NCI-H2196 treated with DMSO at 0.1 percent for 48 hours (cell line): ENCODE data around the gene RAD51C.
"Not testable (repeated sequence)": the region's sequence is repeated elsewhere in the genome, so short reads cannot be mapped to it uniquely, and the experiment has no call there.

Experiments used
- DNase-seq: peaks from one replicate; lab custom pipeline; 2025; ENCODE audit not compliant: unreplicated experiment; lab: John Stamatoyannopoulos, UW

Gene RAD51C

DNA sequence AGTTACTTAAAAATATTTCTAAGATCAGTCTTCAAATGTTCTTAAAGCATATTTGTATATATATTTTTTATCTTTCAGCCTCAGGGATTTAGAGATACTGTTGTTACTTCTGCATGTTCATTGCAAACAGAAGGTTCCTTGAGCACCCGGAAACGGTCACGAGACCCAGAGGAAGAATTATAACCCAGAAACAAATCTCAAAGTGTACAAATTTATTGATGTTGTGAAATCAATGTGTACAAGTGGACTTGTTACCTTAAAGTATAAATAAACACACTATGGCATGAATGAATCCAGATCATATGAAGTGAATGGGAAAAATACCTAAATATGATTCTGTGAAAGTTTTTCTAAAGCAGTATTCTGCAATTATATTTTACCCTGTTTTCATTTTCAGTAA is 41.6 kb downstream of the RAD51C start:
- no peak for DNase-seq

DNA sequence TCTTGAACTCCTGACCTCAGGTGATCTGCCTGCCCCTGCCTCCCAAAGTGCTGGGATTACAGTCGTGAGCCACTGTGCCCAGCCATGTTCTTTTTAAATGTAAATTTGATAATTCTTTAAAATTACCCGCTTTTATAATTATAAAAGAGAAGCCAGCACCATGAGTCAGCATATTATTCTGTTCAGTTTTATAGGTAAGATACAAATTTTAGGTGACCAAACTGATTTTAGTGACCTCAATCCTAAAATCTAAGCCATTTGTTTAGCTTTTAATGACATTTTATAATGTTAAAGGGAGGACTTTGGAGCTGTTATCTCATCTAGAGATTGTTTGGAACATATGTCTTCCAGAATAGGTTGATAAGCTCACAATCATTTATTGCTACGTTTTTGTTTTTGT is 42.4 kb downstream of the RAD51C start:
- DNase-seq = no peak

DNA sequence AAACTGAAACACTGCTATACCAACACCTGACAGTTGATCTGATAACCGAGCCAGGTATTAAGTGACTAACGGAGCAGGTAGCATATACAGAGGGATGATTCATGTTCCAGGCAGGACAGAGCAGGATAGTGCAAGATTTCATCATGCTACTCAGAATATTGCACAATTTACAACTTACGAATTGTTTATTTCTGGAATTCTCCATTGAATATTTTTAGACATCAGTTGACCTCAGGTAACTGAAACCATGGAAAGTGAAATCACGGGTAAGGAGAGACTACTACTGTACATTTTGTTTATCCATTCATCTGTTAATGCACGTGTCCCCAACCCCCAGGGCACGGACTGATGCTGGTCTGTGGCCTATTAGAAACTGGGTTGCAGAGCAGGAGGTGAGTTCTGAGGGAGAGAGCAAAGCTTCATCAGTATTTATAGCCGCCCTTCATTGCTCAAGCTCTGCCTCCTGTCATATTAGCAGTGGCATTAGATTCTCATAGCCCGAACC is 48.8 kb downstream of the RAD51C start:
- no peak for DNase-seq

DNA sequence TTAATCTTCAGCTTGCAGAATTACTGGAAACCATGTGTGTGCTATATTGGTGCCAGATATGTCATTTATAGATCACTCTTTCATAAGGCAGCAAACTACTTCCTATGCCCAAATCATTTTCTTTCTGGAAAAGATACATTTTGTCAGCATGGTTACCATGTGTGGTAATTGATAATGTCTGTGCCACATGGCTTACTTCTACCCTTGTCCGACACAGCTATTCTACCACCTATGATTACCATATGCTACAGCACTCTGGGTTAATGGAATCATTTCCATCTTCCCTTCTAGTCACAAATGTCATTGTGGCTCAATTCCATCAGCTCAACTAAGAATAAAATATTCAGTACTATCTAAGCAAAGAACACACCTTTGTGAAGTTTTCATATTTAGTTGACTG is 55.3 kb downstream of the RAD51C start:
- no peak for DNase-seq

DNA sequence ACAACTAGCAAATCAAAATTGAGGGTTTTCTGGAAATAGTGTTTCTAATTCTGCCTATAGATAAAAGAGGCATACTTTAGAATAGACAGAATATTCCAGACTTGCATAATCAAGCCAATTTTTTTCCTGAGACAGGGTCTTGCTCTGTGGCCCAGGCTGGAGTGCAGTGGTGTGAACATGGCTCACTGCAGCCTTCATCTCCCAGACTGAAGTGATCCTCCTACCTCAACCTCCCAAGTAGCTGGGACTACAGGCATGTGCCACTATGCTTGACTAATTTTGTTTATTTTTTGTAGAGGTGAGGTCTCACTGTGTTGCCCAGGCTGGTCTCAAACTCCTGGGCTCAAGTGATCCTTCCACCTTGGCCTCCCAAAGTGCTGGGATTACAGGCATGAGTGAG is 57.2 kb downstream of the RAD51C start:
- not testable (repeated sequence) for DNase-seq

DNA sequence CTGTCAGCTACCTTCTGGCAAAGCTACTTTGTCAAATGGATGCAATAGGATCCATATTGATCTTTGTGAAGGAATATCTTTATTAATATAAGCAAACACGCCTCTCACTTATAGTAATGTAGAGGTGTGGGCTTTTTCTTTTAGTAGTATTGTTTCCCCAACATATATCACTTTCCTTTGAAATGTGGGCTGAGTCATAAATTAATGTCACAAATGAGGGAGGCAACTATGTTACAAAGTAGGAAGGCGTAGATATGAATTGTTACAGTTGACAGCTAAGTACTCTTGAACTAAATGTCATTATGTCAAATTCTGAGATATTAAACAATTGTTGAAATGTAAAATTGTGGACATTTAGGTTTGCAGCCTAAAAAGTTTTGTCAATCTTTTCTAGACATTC is 60.6 kb downstream of the RAD51C start:
- no peak for DNase-seq

DNA sequence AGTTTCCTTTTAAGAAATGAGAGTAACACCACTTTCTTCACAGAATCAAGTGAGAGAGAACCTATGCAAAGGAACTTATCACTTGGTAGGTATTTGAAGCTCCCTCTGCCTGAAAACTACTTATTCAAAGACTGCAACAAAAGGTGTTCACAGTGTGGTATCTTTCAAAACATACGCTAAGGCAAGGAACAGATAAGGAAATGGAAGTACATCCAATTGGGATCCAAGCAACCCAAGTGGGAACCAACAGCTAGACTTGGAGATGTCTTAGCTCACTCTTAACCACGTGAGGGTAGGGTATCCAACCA is 62.8 kb downstream of the RAD51C start:
- no peak for DNase-seq

DNA sequence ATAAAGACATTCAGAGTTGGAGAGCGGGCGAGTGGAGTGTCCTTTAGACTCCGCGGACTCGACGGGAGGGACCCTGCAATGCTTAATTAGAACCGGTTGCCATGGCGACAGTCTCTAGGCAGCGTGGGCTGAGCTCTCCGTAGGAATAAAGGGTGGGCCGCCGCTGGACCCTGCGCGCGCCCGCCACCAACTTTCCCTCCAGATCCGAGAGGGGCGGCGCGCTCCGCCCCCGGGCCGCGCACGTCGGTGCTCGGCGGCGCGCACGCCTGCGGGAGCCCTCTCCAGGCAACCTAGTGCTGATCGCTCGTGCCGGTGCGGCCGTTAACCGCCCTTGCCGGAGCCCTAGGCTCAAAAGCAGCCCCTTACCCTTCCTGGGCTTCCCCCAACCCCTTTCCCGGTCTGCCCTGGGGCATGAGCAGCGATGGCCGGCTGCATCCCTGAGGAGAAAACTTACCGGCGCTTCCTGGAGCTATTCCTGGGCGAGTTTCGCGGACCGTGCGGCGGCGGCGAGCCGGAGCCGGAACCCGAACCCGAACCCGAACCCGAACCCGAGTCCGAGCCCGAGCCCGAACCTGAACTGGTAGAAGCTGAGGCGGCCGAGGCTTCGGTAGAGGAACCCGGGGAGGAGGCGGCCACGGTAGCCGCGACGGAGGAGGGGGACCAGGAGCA is 63.3 kb downstream of the RAD51C start, which contains the start of gene PPM1E:
PPM1E (plus strand) TSS at position 278 of the 669 bp plus-strand sequence.
- peak; percentile 72 for DNase-seq

DNA sequence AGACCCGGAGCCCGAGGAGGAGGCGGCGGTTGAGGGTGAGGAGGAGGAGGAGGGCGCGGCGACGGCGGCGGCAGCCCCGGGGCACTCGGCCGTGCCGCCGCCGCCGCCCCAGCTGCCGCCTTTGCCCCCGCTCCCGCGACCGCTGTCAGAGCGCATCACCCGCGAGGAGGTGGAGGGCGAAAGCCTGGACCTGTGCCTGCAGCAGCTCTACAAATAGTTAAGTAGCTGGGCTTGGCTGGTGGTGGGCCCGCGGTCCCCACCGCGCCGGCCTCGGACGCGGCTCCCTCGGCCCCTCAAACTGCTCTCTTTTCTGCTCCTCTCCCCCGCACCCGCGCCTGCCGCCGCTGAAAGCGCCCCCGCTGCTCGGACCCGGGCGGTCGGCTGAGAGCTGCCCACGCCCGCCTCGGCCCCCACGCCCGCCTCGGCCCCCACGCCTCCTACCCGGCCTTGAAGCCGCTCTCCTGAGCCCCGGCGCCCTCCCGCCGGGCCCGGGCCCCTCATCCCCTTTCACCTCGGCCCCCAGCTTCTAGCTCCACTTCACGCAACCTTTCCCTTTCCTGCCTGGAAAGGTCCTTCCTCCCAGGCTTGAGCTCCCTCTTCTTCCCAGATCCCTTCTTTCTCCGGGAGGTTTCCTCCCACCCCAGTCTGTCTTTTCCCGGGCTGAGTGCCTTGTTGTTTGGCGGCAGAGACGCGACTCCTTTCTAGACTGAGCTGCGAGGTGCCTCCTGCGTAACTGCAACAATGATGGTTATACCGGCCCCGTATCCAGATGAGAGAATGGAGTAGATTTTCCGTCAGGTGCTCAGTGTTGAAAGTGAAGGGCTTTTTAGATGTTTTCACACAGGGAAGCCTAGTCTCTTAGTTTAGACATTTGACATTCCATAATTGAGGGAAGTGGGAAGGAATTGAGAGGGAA is 64.1 kb downstream of the RAD51C start:
- no peak for DNase-seq

DNA sequence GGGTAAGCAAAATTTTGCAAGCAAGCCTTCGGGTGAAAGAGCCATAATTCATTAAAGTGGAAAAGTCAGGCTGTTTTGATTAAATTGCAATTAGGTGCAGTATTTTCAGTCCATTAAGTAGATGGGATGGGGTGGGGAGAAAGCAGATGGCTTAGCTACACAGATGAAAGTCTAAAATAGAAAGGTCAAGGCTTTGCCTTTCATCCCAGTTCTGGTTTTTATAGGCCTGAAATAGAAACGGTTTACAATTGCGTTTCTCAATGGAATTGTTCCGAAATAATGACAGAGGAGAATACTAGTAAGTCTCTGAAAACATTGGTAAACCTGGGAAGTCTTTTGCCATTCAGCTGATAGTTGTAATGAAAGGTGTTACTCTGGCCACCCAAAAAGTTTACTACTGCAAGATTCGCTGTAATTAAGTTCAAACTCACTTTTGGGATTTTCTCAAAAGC is 64.8 kb downstream of the RAD51C start:
- DNase-seq = no peak

DNA sequence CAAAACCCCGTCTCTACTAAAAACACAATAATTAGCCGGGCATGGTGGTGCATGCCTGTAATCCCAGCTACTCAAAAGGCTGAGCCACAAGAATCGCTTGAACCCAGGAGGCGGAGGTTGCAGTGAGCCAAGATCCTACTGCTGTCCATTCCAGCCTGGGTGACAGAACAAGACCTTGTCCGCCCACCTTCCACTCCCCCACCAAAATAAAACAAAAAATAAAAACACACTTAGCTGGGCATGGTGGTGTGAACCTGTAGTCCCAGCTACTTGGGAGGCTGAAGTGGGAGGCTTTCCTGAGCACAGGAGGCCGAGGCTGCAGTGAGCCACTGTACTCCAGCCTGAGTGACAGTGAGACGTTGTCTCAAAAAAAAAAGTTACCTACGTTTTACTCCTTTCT is 66.5 kb downstream of the RAD51C start:
- no peak for DNase-seq

DNA sequence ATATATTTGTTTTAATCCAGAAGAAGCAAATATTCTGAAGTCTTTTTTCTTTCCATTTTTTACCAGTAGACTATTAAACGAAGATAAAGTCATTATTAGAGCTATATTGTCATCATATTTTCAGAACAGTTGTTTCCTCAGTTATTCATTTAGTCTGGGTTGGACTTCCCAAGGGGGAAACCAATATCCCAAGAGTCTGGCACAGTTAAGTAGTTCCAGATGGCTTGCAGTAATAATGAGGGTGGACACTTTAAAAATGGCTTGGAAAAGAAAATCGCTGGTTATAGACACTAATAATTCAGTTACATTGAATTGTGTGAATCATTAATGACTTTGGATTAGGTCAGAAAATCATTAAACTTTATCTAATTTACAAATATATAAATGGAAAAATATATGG is 67.1 kb downstream of the RAD51C start:
- no peak for DNase-seq

DNA sequence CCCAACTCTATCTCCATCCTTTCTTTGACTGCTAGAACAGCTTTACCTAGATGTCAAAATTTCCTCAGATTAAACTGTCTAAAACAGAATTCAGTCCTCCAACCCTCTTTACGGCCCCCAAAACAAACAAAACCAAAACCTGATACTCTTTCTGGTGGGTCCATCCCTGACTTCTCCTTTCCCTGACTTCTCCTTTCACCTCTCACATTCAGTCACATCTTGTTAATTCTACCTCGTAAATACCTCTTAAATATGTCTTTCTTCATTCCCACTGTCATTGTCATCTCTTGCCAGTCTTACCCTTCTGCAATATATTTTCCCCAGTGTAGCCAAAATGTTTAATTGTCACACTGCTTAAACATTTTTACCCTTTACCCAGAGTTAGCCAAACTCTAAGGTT is 67.8 kb downstream of the RAD51C start:
- no peak for DNase-seq

DNA sequence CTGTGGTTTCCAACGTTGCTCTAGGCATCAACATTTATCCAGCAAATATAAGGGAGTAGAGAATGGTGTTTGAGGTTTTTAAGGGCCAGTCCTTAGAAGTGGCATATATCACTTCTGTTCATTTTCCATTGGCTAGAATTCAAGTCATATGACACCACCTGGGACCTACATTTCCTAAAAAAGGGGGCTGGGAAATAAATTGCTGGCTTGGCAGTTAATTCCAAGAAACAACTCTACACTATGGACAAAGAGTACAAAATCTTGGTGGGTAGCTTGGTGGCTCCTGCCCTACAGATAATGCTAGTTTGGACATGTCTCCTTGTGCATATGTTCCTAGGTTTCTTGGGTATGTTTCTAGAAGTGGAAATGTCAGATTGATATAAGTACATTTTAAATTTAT is 70.9 kb downstream of the RAD51C start:
- DNase-seq = no peak

DNA sequence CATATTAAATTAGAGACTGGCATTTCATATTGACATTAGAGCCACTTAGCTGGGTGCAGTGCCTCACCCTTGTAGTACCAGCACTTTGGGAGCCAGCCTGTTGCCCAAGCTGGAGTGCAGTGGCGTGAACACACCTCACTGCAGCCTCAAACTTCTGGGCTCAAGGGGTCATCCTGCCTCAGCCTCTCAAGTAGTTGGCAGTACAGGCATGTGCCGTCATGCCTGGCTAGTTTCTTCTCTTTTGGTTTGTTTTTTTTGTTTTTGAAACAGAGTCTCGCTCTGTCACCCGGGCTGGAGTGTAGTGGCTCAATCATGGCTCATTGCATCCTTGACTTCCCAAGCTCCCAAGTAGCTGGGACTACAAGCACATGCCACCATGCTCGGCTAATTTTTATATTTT is 72.0 kb downstream of the RAD51C start:
- DNase-seq = no peak

DNA sequence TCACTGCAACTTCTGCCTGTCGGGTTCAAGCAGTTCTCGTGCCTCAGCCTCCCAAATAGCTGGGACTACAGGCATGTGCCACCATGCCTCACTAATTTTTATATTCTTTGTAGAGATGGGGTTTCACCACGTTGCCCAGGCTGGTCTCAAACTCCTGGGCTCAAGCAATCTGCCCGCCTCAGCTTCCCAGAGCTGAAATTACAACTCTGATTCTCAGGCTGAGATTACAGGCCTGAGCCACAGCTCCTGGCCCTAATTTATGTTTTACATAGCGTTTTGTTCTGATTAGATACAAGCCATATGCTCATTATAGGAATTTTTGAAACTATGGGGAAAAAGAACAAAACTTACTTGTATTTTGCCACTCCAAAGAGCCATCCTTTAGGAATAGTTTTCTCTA is 86.1 kb downstream of the RAD51C start:
- not testable (repeated sequence) for DNase-seq

DNA sequence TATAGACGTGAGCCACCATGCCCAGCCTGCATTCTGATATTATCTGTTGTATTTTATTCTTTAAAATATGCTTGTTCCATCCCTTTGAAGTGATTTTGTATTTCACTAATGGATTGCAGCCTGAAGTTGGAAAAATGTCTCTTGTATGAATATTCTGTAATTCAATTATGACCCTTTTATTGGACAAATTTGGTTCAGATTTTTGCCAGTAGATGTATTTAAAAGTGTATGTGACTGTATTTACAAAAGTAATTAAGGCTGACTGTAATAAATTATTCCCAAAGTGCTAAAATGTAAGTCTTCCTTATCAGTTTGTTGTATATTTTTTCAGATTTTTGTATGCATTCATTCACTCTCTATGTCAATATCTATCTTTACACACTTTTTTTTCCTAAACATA is 87.0 kb downstream of the RAD51C start:
- DNase-seq = no peak

DNA sequence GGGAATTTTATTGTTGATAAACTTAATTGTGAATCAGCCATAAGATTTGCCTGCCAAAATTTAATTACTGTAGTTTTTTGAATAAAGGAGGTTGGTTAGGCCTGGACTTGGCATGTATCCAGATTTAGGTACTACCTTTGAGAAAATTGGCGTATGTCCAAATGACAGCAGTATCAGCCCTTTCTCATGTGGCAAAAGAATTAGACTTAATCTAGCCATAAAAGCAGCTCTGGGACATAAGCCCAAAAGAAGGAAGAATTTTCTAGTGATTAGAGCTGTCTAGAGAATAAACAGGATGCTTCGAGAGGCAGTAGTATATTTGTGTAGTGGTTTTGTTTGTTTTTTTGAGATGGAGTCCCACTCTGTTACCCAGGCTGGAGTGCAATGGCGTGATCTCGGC is 91.0 kb downstream of the RAD51C start:
- DNase-seq = peak; percentile 79

DNA sequence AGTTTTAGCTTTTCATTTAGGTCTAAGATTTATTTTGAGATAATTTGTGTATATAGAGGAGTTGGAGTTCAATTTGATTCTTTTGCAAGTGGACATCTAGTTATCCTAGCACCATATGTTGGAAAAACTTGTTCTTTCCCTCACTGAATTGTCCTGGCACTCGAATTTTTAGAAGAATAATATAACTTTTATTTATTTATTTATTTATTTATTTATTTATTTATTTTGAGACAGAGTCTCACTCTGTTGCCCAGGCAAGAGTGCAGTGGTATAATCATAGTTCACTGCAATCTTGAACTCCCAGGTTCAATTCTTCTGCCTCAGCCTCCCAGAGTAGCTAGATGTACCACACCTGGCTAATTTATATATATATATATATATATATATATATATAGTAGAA is 92.7 kb downstream of the RAD51C start:
- no peak for DNase-seq
